Measurements from ENCODE around the gene NR2C1. TPM values are rescaled to one million over a fixed set of nuclear protein-coding genes. Genes with fewer than 3 reads are reported as not detected.

NR2C1 gene
- total and polyA plus RNA-seq, 2 of the 8 experiments (the other 6 are each of a cell fraction or from before 2014, with no cell fraction given) = 22.8 to 48.3 TPM

DNA sequence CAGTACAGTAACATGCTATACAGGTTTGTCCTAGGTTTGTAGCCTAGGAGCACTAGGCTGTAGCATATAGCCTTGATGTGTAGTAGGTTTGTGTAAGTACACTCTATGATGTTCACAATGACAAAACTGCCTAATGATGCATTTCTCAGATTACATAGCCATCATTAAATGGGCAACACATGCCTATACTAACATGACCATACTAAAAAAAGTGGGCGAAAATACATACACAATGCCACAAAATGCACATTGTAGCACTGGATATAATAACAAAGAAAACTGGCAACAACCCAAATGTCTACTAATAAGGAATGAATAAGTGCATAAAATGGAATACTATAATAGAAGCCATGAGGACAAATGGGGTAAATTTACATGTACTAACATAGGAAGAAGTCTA lies 38.7 kb downstream of the NR2C1 start:
- H2BK20ac ChIP-seq (ENCODE audit: low read length) = no peak overlapping the region
- H3K36me3 ChIP-seq (ENCODE audit: control insufficient read depth in 2 of 4, insufficient read depth in 4 of 4, low read length in 3 of 4) = peaks cover 0 to 58% (median 6%) of the 10 kb centered on the region in 4 experiments; a peak in 4 of 8 replicates
- no peaks in the 10 kb centered on the region for H3K9me3 ChIP-seq (ENCODE audit: insufficient read depth in 2 of 2, low read depth in 1 of 2, low read length in 1 of 2)
- H3K4me1 ChIP-seq (replicated peaks in 1 of 4; ENCODE audit: control insufficient read depth in 3 of 4, insufficient read depth in 4 of 4, low read length in 3 of 4) = no peaks in the 10 kb centered on the region
- H3K27ac ChIP-seq (ENCODE audit: low read depth, low read length) = no peak overlapping the region
- H3K14ac ChIP-seq (ENCODE audit: insufficient read length) = no peak overlapping the region
- no peak overlapping the region for H3K18ac ChIP-seq (ENCODE audit: extremely low read depth, low read length)
- no peak overlapping the region for H2BK5ac ChIP-seq (ENCODE audit: low read depth, low read length)
- 80% methylated on average over 1 of the region's 1 CpG; no CpG with 5 or more reads in 1 of the 2 experiments for WGBS, 2 experiments (ENCODE audit: extremely low coverage in 1 of 2, insufficient coverage in 1 of 2, insufficient read length in 1 of 2, insufficient replicate concordance in 2 of 2, low coverage in 1 of 2, low lambda C conversion rate in 2 of 2, missing lambda C conversion rate in 1 of 2)
- FAIRE-seq = no peak
- no peaks in the 10 kb centered on the region for H3K79me2 ChIP-seq (ENCODE audit: control insufficient read depth in 1 of 2, insufficient read depth in 2 of 2, low read length in 2 of 2)
- no peaks in the 10 kb centered on the region for H3K23me2 ChIP-seq (ENCODE audit: low read depth, low read length)
- no peak overlapping the region for H3K4ac ChIP-seq (replicated peaks; ENCODE audit: insufficient read length, low read depth, low read length)
- no peak overlapping the region for H2AK5ac ChIP-seq (ENCODE audit: low read depth, low read length)
- H3K79me1 ChIP-seq (ENCODE audit: low read depth, low read length) = no peaks in the 10 kb centered on the region
- H3K4me3 ChIP-seq (ENCODE audit: extremely low read depth in 1 of 4, insufficient read depth in 2 of 4, low read depth in 3 of 4, low read length in 4 of 4) = no peak overlapping the region
- POLR2A ChIA-PET (ENCODE audit: partially characterized antibody) = interaction anchor here (1.1 kb wide), 1 partner anchor 9 kb away, joined by 4 read pairs; no protein-coding TSS in a partner anchor
- TF ChIP-seq NRF1 (IDR thresholded peaks at IDR 0.05; ENCODE audit: low read depth, low read length) (no peak), BCL11A (IDR thresholded peaks at IDR 0.05; ENCODE audit: low read depth in 2 of 2, low read length in 2 of 2) (no peak)
- no peak overlapping the region for H3K4me2 ChIP-seq (ENCODE audit: insufficient read depth in 1 of 2, low read depth in 2 of 2, low read length in 2 of 2)
- H4K20me1 ChIP-seq (replicated peaks in 1 of 2; ENCODE audit: control insufficient read depth in 1 of 2, insufficient read depth in 2 of 2, low read length in 2 of 2) = peaks cover 1 to 2% of the 10 kb centered on the region in 2 experiments
- H4K91ac ChIP-seq (replicated peaks; ENCODE audit: insufficient read length, low read length) = no peak overlapping the region
- H3K56ac ChIP-seq (replicated peaks; ENCODE audit: insufficient read length, low read depth, low read length) = no peak overlapping the region
- CTCF ChIA-PET (ENCODE audit: partially characterized antibody) = no interaction called here
- no peak overlapping the region for H4K5ac ChIP-seq (ENCODE audit: insufficient read length, low read depth, low read length)
- no peak overlapping the region for H3K9ac ChIP-seq (replicated peaks in 1 of 4; ENCODE audit: extremely low read depth in 1 of 4, low read depth in 3 of 4, low read length in 3 of 4)
- H2BK120ac ChIP-seq (replicated peaks; ENCODE audit: low read depth, low read length) = no peak overlapping the region
- H2AFZ ChIP-seq (ENCODE audit: low read length) = no peak overlapping the region
- H4K8ac ChIP-seq (ENCODE audit: extremely low read depth, insufficient read depth, low read length) = no peak overlapping the region
- no peak overlapping the region for H3K23ac ChIP-seq (ENCODE audit: insufficient read length)
- DNase-seq (ENCODE audit: low read depth in 1 of 2, low spot score in 2 of 2) = no peak
- no peak overlapping the region for H2BK15ac ChIP-seq (ENCODE audit: low read length)
- no peak overlapping the region for H2BK12ac ChIP-seq (ENCODE audit: low read depth, low read length)
- no peaks in the 10 kb centered on the region for H3K27me3 ChIP-seq (replicated peaks in 1 of 4; ENCODE audit: control insufficient read depth in 3 of 4, extremely low read depth in 1 of 4, insufficient read depth in 3 of 4, low read length in 3 of 4)
